ENCODE data around the gene SPRR1A.

DNA sequence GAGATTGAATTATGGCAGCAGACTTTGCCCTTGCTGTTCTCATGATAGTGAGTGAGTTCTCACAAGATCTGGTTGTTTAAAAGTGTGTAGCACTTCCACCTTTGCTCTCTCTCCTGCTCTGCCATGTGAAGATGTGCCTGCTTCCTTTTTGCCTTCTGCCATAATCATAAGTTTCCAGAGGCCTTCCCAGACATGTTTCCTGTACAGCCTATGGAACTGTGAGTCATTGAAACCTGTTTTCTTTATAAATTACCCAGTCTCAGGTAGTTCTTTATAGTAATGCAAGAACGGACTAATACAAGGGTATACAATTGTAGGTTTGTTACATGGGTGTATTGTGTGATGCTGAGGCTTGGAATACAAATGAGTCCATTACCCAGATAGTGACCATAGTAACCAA is 51.3 kb downstream of the SPRR1A start:
- TF ChIP-seq, protein P1, sequence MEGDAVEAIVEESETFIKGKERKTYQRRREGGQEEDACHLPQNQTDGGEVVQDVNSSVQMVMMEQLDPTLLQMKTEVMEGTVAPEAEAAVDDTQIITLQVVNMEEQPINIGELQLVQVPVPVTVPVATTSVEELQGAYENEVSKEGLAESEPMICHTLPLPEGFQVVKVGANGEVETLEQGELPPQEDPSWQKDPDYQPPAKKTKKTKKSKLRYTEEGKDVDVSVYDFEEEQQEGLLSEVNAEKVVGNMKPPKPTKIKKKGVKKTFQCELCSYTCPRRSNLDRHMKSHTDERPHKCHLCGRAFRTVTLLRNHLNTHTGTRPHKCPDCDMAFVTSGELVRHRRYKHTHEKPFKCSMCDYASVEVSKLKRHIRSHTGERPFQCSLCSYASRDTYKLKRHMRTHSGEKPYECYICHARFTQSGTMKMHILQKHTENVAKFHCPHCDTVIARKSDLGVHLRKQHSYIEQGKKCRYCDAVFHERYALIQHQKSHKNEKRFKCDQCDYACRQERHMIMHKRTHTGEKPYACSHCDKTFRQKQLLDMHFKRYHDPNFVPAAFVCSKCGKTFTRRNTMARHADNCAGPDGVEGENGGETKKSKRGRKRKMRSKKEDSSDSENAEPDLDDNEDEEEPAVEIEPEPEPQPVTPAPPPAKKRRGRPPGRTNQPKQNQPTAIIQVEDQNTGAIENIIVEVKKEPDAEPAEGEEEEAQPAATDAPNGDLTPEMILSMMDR (IDR thresholded peaks at IDR 0.05): no peak
- TF ChIP-seq POLR2AphosphoS5 (IDR thresholded peaks at IDR 0.05; ENCODE audit: low read depth, low read length) (no peak), SIN3A (IDR thresholded peaks at IDR 0.05; ENCODE audit: borderline replicate concordance, insufficient read depth, low read depth, low read length) (no peak)
- TF ChIP-seq, protein P2, sequence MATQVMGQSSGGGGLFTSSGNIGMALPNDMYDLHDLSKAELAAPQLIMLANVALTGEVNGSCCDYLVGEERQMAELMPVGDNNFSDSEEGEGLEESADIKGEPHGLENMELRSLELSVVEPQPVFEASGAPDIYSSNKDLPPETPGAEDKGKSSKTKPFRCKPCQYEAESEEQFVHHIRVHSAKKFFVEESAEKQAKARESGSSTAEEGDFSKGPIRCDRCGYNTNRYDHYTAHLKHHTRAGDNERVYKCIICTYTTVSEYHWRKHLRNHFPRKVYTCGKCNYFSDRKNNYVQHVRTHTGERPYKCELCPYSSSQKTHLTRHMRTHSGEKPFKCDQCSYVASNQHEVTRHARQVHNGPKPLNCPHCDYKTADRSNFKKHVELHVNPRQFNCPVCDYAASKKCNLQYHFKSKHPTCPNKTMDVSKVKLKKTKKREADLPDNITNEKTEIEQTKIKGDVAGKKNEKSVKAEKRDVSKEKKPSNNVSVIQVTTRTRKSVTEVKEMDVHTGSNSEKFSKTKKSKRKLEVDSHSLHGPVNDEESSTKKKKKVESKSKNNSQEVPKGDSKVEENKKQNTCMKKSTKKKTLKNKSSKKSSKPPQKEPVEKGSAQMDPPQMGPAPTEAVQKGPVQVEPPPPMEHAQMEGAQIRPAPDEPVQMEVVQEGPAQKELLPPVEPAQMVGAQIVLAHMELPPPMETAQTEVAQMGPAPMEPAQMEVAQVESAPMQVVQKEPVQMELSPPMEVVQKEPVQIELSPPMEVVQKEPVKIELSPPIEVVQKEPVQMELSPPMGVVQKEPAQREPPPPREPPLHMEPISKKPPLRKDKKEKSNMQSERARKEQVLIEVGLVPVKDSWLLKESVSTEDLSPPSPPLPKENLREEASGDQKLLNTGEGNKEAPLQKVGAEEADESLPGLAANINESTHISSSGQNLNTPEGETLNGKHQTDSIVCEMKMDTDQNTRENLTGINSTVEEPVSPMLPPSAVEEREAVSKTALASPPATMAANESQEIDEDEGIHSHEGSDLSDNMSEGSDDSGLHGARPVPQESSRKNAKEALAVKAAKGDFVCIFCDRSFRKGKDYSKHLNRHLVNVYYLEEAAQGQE (IDR thresholded peaks at IDR 0.05; ENCODE audit: insufficient read depth in 1 of 2, low read depth in 2 of 2, low read length in 1 of 2): no peak
